BJ (cell line): ENCODE results near the gene PLEKHA7. TPM values are rescaled to one million over a fixed set of nuclear protein-coding genes. Genes with fewer than 3 reads are reported as not detected.
A peak's percentile ranks its signal among the peaks of the same experiment; 100 is the strongest.

ENCODE experiments used
- CTCF ChIA-PET: fragments of 350-600 bp; formaldehyde crosslinking; extraction: SDS; loops from one replicate; lab custom pipeline; 2021; ENCODE audit warnings: antibody characterized with exemption, inconsistent platforms; lab: Yijun Ruan, JAX
- POLR2A ChIA-PET: fragments of 300-600 bp; sonication (Branson Sonifier 250); formaldehyde crosslinking; extraction: SDS; loops from one replicate; lab custom pipeline; 2021; ENCODE audit warnings: antibody characterized with exemption; lab: Charles Lee
- DNase-seq: peaks from one replicate; pipeline ENCODE4 v3.0.0-alpha.2; 2011; ENCODE audit warnings: low read depth
- H3K27me3 ChIP-seq: 2 replicates; pipeline ENCODE4 v1.6.0; 2011; ENCODE audit warnings: low read length; ENCODE audit not compliant: control insufficient read depth, insufficient read depth
- H3K36me3 ChIP-seq: 2 replicates; pipeline ENCODE4 v1.5.1; 2011; ENCODE audit warnings: low read length; ENCODE audit not compliant: control insufficient read depth, insufficient read depth
- H3K4me3 ChIP-seq: 2 replicates; pipeline ENCODE4 v1.5.1; 2011; ENCODE audit warnings: low read depth, mild to moderate bottlenecking, control low read depth, low read length
- CTCF ChIP-seq: IDR thresholded peaks from 2 replicates; pipeline ENCODE4 v1.5.1; 2011; ENCODE audit warnings: low read depth, mild to moderate bottlenecking, control low read depth, inconsistent platforms, low read length, moderate library complexity; ENCODE audit not compliant: insufficient read depth
- polyA plus RNA-seq: library from polyadenylated mRNA; depleted of rRNA; stranded (reverse); fragments of >200 nt; gene quantifications from 2 replicates; pipeline ENCODE4 v1.2.3, GENCODE V29; 2011

The PLEKHA7 gene
- polyA plus RNA-seq, 1 experiment = 0.04 TPM

GRCh38 chr11:16820324-16821092, 193.7 kb downstream of the PLEKHA7 start:
- CTCF ChIA-PET = interaction anchor here (0.6 to 4.4 kb wide), 31 partner anchors 10 to 707 kb away, joined by 3 to 36 read pairs (median 5); no protein-coding TSS in a partner anchor
- no peak overlapping the region for H3K4me3 ChIP-seq
- DNase-seq = peak; percentile 20
- peak; percentile 91 for TF ChIP-seq CTCF
- no peaks in the 10 kb centered on the region; the same call in 1 of the 2 replicates for H3K27me3 ChIP-seq
- POLR2A ChIA-PET = no interaction called here
- no peaks in the 10 kb centered on the region for H3K36me3 ChIP-seq

- DNase-seq = no peak
- peaks cover 10% of the 10 kb centered on the region for H3K27me3 ChIP-seq
- no peak for TF ChIP-seq CTCF
- no peak overlapping the region for H3K4me3 ChIP-seq
- POLR2A ChIA-PET = no interaction called here
- H3K36me3 ChIP-seq = no peaks in the 10 kb centered on the region
- CTCF ChIA-PET = interaction anchor here (0.9 kb wide), 1 partner anchor 72 kb away, joined by 3 read pairs; no protein-coding TSS in a partner anchor
These were observed 195.9 kb downstream of the PLEKHA7 start for GRCh38 chr11:16818284-16818683.

GRCh38 chr11:16817351-16817750, 196.9 kb downstream of the PLEKHA7 start:
- no peak for TF ChIP-seq CTCF
- DNase-seq = no peak
- POLR2A ChIA-PET = no interaction called here
- Histone ChIP-seq H3K27me3 (peaks cover 11% of the 10 kb centered on the region), H3K4me3 (no peak overlapping the region), H3K36me3 (no peaks in the 10 kb centered on the region)
- CTCF ChIA-PET = interaction anchor here (0.9 to 2.8 kb wide), 3 partner anchors 26 to 245 kb away, joined by 3 to 7 read pairs (median 4); no protein-coding TSS in a partner anchor

- no peak for DNase-seq
These were observed 197.6 kb downstream of the PLEKHA7 start for GRCh38 chr11:16816358-16817270.

More at GRCh38 chr11:16816358-16817270, 197.6 kb downstream of the PLEKHA7 start:
- ChIA-PET POLR2A (no interaction called here), CTCF (interaction anchor here (0.6 to 2.8 kb wide), 5 partner anchors 13 to 261 kb away, joined by 3 to 7 read pairs (median 4); partner anchors contain the start of gene RPS13)
- no peak overlapping the region for H3K4me3 ChIP-seq
- H3K36me3 ChIP-seq = no peaks in the 10 kb centered on the region
- no peak for TF ChIP-seq CTCF
- H3K27me3 ChIP-seq = peaks cover 11% of the 10 kb centered on the region
